ENCODE measurements around the gene AGPAT3.

- TF ChIP-seq EP300 (IDR thresholded peaks at IDR 0.05) (no peak), CTCF (IDR thresholded peaks at IDR 0.05) (no peak), POLR2A (IDR thresholded peaks at IDR 0.05) (no peak), POLR2AphosphoS5 (IDR thresholded peaks at IDR 0.05) (no peak)
Observed at GRCh38 chr21:43954042-43954441, 89.0 kb downstream of the AGPAT3 start.

Data from upper lobe of left lung (tissue), 4 donors.